PC-3 (cell line): ENCODE results near the gene UHMK1.

Experiments
- CTCF ChIP-seq: fragments of 300-600 bp; sonication (generic); conservative IDR thresholded peaks from 2 replicates; pipeline ENCODE4 v1.5.1; 2017; ENCODE audit warnings: antibody characterized with exemption, low read depth, mild to moderate bottlenecking, low read length
- EZH2 ChIP-seq: fragments of 300-600 bp; sonication (generic); IDR thresholded peaks from one replicate; pipeline ENCODE4 v1.6.1; 2017; ENCODE audit warnings: antibody characterized with exemption, mild to moderate bottlenecking, low read length; ENCODE audit not compliant: unreplicated experiment
- EZH2phosphoT487 ChIP-seq: fragments of 300-600 bp; sonication (generic); IDR thresholded peaks from 2 replicates; pipeline ENCODE4 v1.6.1; 2018; ENCODE audit warnings: mild to moderate bottlenecking, antibody characterized with exemption, low read length, borderline replicate concordance

DNA sequence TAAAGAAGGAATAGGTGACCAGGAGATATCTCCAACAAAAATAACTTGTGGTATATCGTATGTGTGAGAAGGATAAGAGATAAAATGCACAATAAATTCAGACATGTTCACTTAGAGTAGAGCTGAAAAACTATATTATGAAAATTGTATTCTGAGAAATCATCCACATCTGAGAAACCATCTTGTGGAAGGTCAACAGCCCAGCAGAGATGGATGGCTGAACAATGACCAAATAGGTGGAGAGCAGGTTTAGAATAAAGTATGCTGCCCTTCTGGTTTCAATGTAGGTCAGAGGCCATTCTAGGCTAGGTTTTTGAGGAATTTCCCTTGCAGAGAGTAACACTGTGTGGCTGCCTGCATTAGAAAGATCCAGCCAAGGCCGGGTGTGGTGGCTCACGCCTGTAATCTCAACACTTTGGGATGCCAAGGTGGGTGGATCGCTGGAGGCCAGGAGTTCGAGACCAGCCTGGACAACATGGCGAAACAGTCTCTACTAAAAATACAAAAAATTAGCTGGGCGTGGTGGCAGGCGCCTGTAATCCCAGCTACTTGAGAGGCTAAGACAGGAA lies 55.1 kb downstream of the UHMK1 start:
- TF ChIP-seq CTCF (no peak), EZH2 (no peak), EZH2phosphoT487 (no peak)
